HUES64 (cell line): ENCODE measurements around the gene TNN.

Source experiments
- H3K27ac ChIP-seq: 2 replicates; pipeline ENCODE4 v1.7.0; 2013; ENCODE audit warnings: low read depth, low read length, inconsistent platforms
- H3K27me3 ChIP-seq: 2 replicates; pipeline ENCODE4 v1.6.1; 2013; ENCODE audit warnings: mild to moderate bottlenecking, low read length; ENCODE audit not compliant: insufficient read depth
- H3K36me3 ChIP-seq: 2 replicates; pipeline ENCODE4 v1.6.1; 2013; ENCODE audit warnings: mild to moderate bottlenecking, low read length; ENCODE audit not compliant: insufficient read depth
- H3K4me1 ChIP-seq: 2 replicates; pipeline ENCODE4 v1.6.1; 2013; ENCODE audit warnings: mild to moderate bottlenecking, low read length, moderate library complexity; ENCODE audit not compliant: insufficient read depth
- H3K4me3 ChIP-seq: 2 replicates; pipeline ENCODE4 v1.5.1; 2013; ENCODE audit warnings: mild to moderate bottlenecking, low read length, moderate library complexity
- H3K9ac ChIP-seq: 2 replicates; pipeline ENCODE4 v1.6.1; 2013; ENCODE audit warnings: mild to moderate bottlenecking, low read depth, low read length
- H3K9me3 ChIP-seq: 2 replicates; pipeline ENCODE4 v1.6.1; 2013; ENCODE audit warnings: low read depth, low read length; ENCODE audit not compliant: insufficient read depth
- WGBS: fragments of 150-250, 120-280 bp; methylation state at CpG from one replicate; pipeline ENCODE4 v1.1.7; 2013; ENCODE audit warnings: missing lambda C conversion rate; 5-methylcytosine and 5-hydroxymethylcytosine counted together

TNN gene

GRCh38 chr1:175116210-175116798 is 48.7 kb downstream of the TNN start:
- Histone ChIP-seq H3K36me3 (no peaks in the 10 kb centered on the region), H3K4me1 (no peaks in the 10 kb centered on the region), H3K9ac (no peak overlapping the region), H3K4me3 (no peak overlapping the region), H3K27me3 (no peaks in the 10 kb centered on the region), H3K27ac (no peak overlapping the region), H3K9me3 (peaks cover 10% of the 10 kb centered on the region; the same call in 1 of the 2 replicates)
- WGBS, result 94% methylated on average over 1 of the region's 1 CpG

- H3K27me3 ChIP-seq, result no peaks in the 10 kb centered on the region
- no peaks in the 10 kb centered on the region for H3K36me3 ChIP-seq
- 79% methylated on average over 11 of the region's 11 CpGs for WGBS
- no peaks in the 10 kb centered on the region for H3K4me1 ChIP-seq
- no peak overlapping the region for H3K4me3 ChIP-seq
- peaks cover 10% of the 10 kb centered on the region; the same call in 1 of the 2 replicates for H3K9me3 ChIP-seq
- no peak overlapping the region for H3K9ac ChIP-seq
- H3K27ac ChIP-seq, result no peak overlapping the region
These were observed 49.3 kb downstream of the TNN start for GRCh38 chr1:175116903-175117302.

- Histone ChIP-seq H3K9ac (no peak overlapping the region), H3K27ac (no peak overlapping the region), H3K9me3 (peaks cover 5% of the 10 kb centered on the region; the same call in 1 of the 2 replicates), H3K4me3 (no peak overlapping the region), H3K27me3 (no peaks in the 10 kb centered on the region), H3K4me1 (no peaks in the 10 kb centered on the region), H3K36me3 (no peaks in the 10 kb centered on the region)
- 87% methylated on average over 13 of the region's 13 CpGs for WGBS
These were observed 51.0 kb downstream of the TNN start for GRCh38 chr1:175118375-175119367.

- Histone ChIP-seq H3K27ac (no peak overlapping the region), H3K9ac (no peak overlapping the region), H3K4me1 (no peaks in the 10 kb centered on the region), H3K27me3 (no peaks in the 10 kb centered on the region), H3K4me3 (no peak overlapping the region), H3K9me3 (no peaks in the 10 kb centered on the region), H3K36me3 (no peaks in the 10 kb centered on the region)
- 83% methylated on average over 1 of the region's 1 CpG for WGBS
These were observed 52.9 kb downstream of the TNN start for GRCh38 chr1:175120511-175120910.

- Histone ChIP-seq H3K27ac (no peak overlapping the region), H3K9ac (no peak overlapping the region), H3K4me3 (no peak overlapping the region), H3K9me3 (no peaks in the 10 kb centered on the region), H3K27me3 (no peaks in the 10 kb centered on the region), H3K36me3 (no peaks in the 10 kb centered on the region), H3K4me1 (peaks cover 12% of the 10 kb centered on the region)
- WGBS, result 90% methylated on average over 1 of the region's 1 CpG
These were observed 57.2 kb downstream of the TNN start for GRCh38 chr1:175124861-175125260.

- Histone ChIP-seq H3K4me3 (no peak overlapping the region), H3K27me3 (no peaks in the 10 kb centered on the region), H3K4me1 (peaks cover 25% of the 10 kb centered on the region), H3K27ac (no peak overlapping the region), H3K9ac (no peak overlapping the region), H3K36me3 (no peaks in the 10 kb centered on the region), H3K9me3 (no peaks in the 10 kb centered on the region)
- 96% methylated on average over 4 of the region's 4 CpGs for WGBS
These were observed 58.7 kb downstream of the TNN start for GRCh38 chr1:175126347-175126746.

GRCh38 chr1:175127565-175127964 is 59.9 kb downstream of the TNN start:
- Histone ChIP-seq H3K9me3 (no peaks in the 10 kb centered on the region), H3K4me1 (peaks cover 34% of the 10 kb centered on the region), H3K27me3 (no peaks in the 10 kb centered on the region), H3K27ac (no peak overlapping the region), H3K36me3 (no peaks in the 10 kb centered on the region), H3K4me3 (no peak overlapping the region), H3K9ac (no peak overlapping the region)
- 88% methylated on average over 6 of the region's 6 CpGs for WGBS

- 89% methylated on average over 9 of the region's 9 CpGs for WGBS
- H3K36me3 ChIP-seq, result no peaks in the 10 kb centered on the region
- peaks cover 34% of the 10 kb centered on the region for H3K4me1 ChIP-seq
- H3K4me3 ChIP-seq, result no peak overlapping the region
- no peak overlapping the region for H3K9ac ChIP-seq
- H3K27me3 ChIP-seq, result no peaks in the 10 kb centered on the region
- no peaks in the 10 kb centered on the region for H3K9me3 ChIP-seq
- H3K27ac ChIP-seq, result no peak overlapping the region
These were observed 60.9 kb downstream of the TNN start for GRCh38 chr1:175128523-175128922.

- Histone ChIP-seq H3K27ac (peak overlapping the region; percentile 94), H3K4me3 (no peak overlapping the region), H3K9me3 (no peaks in the 10 kb centered on the region), H3K9ac (0 out of 2 replicates have a peak overlapping the region, but pooled peaks have one; percentile 42), H3K36me3 (no peaks in the 10 kb centered on the region), H3K27me3 (no peaks in the 10 kb centered on the region), H3K4me1 (peaks cover 34% of the 10 kb centered on the region)
- no CpG with 5 or more reads among the region's 1 CpG for WGBS
These were observed 61.5 kb downstream of the TNN start for GRCh38 chr1:175129182-175129581.

GRCh38 chr1:175129644-175129996 is 62.0 kb downstream of the TNN start:
- H3K4me3 ChIP-seq, result no peak overlapping the region
- H3K9ac ChIP-seq, result peak overlapping the region; percentile 42; the same call in 1 of the 2 replicates
- peaks cover 34% of the 10 kb centered on the region for H3K4me1 ChIP-seq
- no peaks in the 10 kb centered on the region for H3K36me3 ChIP-seq
- peak overlapping the region; percentile 94 for H3K27ac ChIP-seq
- H3K27me3 ChIP-seq, result no peaks in the 10 kb centered on the region
- WGBS, result 80% methylated on average over 2 of the region's 2 CpGs
- no peaks in the 10 kb centered on the region for H3K9me3 ChIP-seq

- H3K27ac ChIP-seq, result peak overlapping the region; percentile 94
- WGBS, result 30% methylated on average over 5 of the region's 5 CpGs
- H3K9ac ChIP-seq, result peak overlapping the region; percentile 42; the same call in 1 of the 2 replicates
These were observed 62.5 kb downstream of the TNN start for GRCh38 chr1:175129997-175130648.

More at GRCh38 chr1:175129997-175130648, 62.5 kb downstream of the TNN start:
- no peak overlapping the region for H3K4me3 ChIP-seq
- no peaks in the 10 kb centered on the region for H3K27me3 ChIP-seq
- H3K9me3 ChIP-seq, result no peaks in the 10 kb centered on the region
- peaks cover 34% of the 10 kb centered on the region for H3K4me1 ChIP-seq
- H3K36me3 ChIP-seq, result no peaks in the 10 kb centered on the region
